Measurements from ENCODE around the gene PKDCC.
A peak's percentile ranks its signal among the peaks of the same experiment; 100 is the strongest.

Gene PKDCC

GRCh38 chr2:42086500-42086953, 38.7 kb downstream of the PKDCC start:
- DNase-seq (ENCODE audit: low read depth in 3 of 3, low spot score in 1 of 3), result no peak

- DNase-seq (ENCODE audit: low read depth in 3 of 3, low spot score in 1 of 3), result no peak
Measured at GRCh38 chr2:42087137-42087856, 39.5 kb downstream of the PKDCC start.

GRCh38 chr2:42087857-42088195, 40.0 kb downstream of the PKDCC start:
- no peak for DNase-seq (ENCODE audit: low read depth in 3 of 3, low spot score in 1 of 3)

- peak in 1 of 3 donors; percentile 16 for DNase-seq (ENCODE audit: low read depth in 3 of 3, low spot score in 1 of 3)
Measured at GRCh38 chr2:42089340-42089925, 41.6 kb downstream of the PKDCC start.

GRCh38 chr2:42090216-42090615, 42.4 kb downstream of the PKDCC start:
- DNase-seq (ENCODE audit: low read depth in 3 of 3, low spot score in 1 of 3), result no peak

- no peak for DNase-seq (ENCODE audit: low read depth in 3 of 3, low spot score in 1 of 3)
Measured at GRCh38 chr2:42091671-42092070, 43.9 kb downstream of the PKDCC start.

- no peak for DNase-seq (ENCODE audit: low read depth in 3 of 3, low spot score in 1 of 3)
Measured at GRCh38 chr2:42092084-42092996, 44.5 kb downstream of the PKDCC start.

GRCh38 chr2:42094114-42094513, 46.3 kb downstream of the PKDCC start:
- DNase-seq (ENCODE audit: low read depth in 3 of 3, low spot score in 1 of 3), result no peak

GRCh38 chr2:42095923-42096408, 48.1 kb downstream of the PKDCC start:
- DNase-seq (ENCODE audit: low read depth in 3 of 3, low spot score in 1 of 3), result peak; percentile 42 to 65 (median 48)

GRCh38 chr2:42096869-42097591, 49.2 kb downstream of the PKDCC start:
- DNase-seq (ENCODE audit: low read depth in 3 of 3, low spot score in 1 of 3), result no peak

GRCh38 chr2:42098571-42099437, 51.0 kb downstream of the PKDCC start:
- DNase-seq (ENCODE audit: low read depth in 3 of 3, low spot score in 1 of 3), result no peak

GRCh38 chr2:42099438-42100173, 51.8 kb downstream of the PKDCC start:
- DNase-seq (ENCODE audit: low read depth in 3 of 3, low spot score in 1 of 3), result no peak

- no peak for DNase-seq (ENCODE audit: low read depth in 3 of 3, low spot score in 1 of 3)
Measured at GRCh38 chr2:42100683-42101205, 52.9 kb downstream of the PKDCC start.

- peak in 2 of 3 donors; percentile 32 to 35 for DNase-seq (ENCODE audit: low read depth in 3 of 3, low spot score in 1 of 3)
Measured at GRCh38 chr2:42101206-42102023, 53.6 kb downstream of the PKDCC start.

- peak; percentile 76 to 92 (median 90) for DNase-seq (ENCODE audit: low read depth in 3 of 3, low spot score in 1 of 3)
Measured at GRCh38 chr2:42102024-42102590, 54.3 kb downstream of the PKDCC start.

GRCh38 chr2:42102591-42103450, 55.0 kb downstream of the PKDCC start:
- no peak for DNase-seq (ENCODE audit: low read depth in 3 of 3, low spot score in 1 of 3)

GRCh38 chr2:42103829-42104228, 56.0 kb downstream of the PKDCC start:
- no peak for DNase-seq (ENCODE audit: low read depth in 3 of 3, low spot score in 1 of 3)

All from stimulated activated CD4-positive, alpha-beta T cell treated with anti-CD3 and anti-CD28 coated beads, TNF-alpha, amount 100 ng/mL, for 1 hour (primary cell).